Measurements from ENCODE around the gene DPP8. TPM values are rescaled to one million over a fixed set of nuclear protein-coding genes. Genes with fewer than 3 reads are reported as not detected.

Gene DPP8
- total RNA-seq, 4 donors from 2014 or later = 33.6 to 48.6 (median 40.0) TPM

DNA sequence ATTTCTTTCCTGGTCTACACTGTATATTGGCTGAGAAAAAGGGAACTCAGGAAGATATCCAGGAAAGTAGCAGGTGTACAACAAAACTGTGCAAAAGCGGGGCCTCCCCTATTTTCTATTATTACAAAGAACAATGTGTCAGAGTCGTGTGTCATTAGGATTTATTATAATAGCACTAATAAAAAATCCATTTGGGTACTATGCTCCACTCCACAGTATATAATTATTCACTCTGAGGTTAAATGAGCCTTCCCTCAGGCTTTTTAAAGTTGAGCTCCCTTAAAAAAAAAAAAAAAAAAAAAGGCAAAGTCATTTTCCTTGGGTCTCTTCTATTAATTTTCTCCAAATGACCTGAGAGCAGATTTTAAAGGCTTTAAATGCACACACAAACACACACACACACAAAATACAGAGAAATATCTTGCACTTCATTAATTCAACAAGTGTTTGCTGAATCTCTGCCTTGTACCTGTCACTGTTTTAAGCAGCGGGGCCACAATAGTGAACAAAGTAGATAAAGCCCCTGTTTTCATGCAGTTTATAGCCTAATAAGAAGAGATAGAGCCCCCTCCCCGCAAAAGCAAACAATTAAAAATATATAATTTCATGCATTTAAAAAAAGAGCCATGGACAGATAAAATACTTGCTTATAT, 1.3 kb upstream of the DPP8 start:
- H3K27ac ChIP-seq (replicated peaks in 1 of 4) = no peak overlapping the region
- H3K27me3 ChIP-seq = no peaks in the 10 kb centered on the region
- intact Hi-C loops (cut with DNase I) = no loop called here
- H3K36me3 ChIP-seq = peaks cover 0 to 15% (median 2%) of the 10 kb centered on the region in 4 donors
- no peaks in the 10 kb centered on the region for H3K9me3 ChIP-seq
- peaks cover 31 to 36% (median 31%) of the 10 kb centered on the region in 4 donors for H3K4me1 ChIP-seq
- DNase-seq (ENCODE audit: extremely low spot score) = no peak
- no peak overlapping the region for H3K4me3 ChIP-seq
- TF ChIP-seq POLR2A (IDR thresholded peaks at IDR 0.05; ENCODE audit: low read depth) (no peak), EP300 (IDR thresholded peaks at IDR 0.05) (no peak), POLR2AphosphoS5 (IDR thresholded peaks at IDR 0.05) (no peak)
- TF ChIP-seq, protein P1, sequence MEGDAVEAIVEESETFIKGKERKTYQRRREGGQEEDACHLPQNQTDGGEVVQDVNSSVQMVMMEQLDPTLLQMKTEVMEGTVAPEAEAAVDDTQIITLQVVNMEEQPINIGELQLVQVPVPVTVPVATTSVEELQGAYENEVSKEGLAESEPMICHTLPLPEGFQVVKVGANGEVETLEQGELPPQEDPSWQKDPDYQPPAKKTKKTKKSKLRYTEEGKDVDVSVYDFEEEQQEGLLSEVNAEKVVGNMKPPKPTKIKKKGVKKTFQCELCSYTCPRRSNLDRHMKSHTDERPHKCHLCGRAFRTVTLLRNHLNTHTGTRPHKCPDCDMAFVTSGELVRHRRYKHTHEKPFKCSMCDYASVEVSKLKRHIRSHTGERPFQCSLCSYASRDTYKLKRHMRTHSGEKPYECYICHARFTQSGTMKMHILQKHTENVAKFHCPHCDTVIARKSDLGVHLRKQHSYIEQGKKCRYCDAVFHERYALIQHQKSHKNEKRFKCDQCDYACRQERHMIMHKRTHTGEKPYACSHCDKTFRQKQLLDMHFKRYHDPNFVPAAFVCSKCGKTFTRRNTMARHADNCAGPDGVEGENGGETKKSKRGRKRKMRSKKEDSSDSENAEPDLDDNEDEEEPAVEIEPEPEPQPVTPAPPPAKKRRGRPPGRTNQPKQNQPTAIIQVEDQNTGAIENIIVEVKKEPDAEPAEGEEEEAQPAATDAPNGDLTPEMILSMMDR (IDR thresholded peaks at IDR 0.05) = no peak
- WGBS = 85% methylated on average over 4 of the region's 4 CpGs

DNA sequence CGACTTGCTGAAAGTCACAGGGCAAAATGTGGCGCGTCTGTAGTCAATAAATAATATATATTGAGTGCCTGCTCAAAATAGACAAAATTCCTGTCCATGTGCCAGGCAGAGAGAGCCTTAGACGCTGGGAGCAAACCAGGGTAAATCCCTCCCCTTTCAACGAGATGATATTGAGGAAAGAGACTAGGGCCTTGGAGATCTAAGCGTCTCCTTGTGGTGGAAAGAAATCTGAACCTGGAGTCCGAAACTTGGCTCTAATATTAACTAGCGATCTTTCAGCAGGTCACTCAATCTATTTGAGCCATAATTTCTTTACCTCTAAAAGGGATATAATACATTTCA, 348 bp upstream of the DPP8 start:
- no peak for DNase-seq (ENCODE audit: extremely low spot score)
- 32% methylated on average over 8 of the region's 8 CpGs for WGBS
- no peaks in the 10 kb centered on the region for H3K27me3 ChIP-seq
- H3K9me3 ChIP-seq = no peaks in the 10 kb centered on the region
- TF ChIP-seq, protein P1 (IDR thresholded peaks at IDR 0.05) = no peak
- TF ChIP-seq EP300 (IDR thresholded peaks at IDR 0.05) = no peak
- TF ChIP-seq POLR2AphosphoS5 (IDR thresholded peaks at IDR 0.05) = no peak
- no peak for TF ChIP-seq POLR2A (IDR thresholded peaks at IDR 0.05; ENCODE audit: low read depth)
- peaks cover 0 to 15% (median 2%) of the 10 kb centered on the region in 4 donors for H3K36me3 ChIP-seq
- intact Hi-C loops (cut with DNase I) = no loop called here
- H3K4me3 ChIP-seq = peak overlapping the region; percentile 86 to 100 (median 91)
- H3K4me1 ChIP-seq = peaks cover 39 to 45% (median 41%) of the 10 kb centered on the region in 4 donors
- peak overlapping the region; percentile 87 to 92 (median 92) for H3K27ac ChIP-seq (replicated peaks in 1 of 4)

DNA sequence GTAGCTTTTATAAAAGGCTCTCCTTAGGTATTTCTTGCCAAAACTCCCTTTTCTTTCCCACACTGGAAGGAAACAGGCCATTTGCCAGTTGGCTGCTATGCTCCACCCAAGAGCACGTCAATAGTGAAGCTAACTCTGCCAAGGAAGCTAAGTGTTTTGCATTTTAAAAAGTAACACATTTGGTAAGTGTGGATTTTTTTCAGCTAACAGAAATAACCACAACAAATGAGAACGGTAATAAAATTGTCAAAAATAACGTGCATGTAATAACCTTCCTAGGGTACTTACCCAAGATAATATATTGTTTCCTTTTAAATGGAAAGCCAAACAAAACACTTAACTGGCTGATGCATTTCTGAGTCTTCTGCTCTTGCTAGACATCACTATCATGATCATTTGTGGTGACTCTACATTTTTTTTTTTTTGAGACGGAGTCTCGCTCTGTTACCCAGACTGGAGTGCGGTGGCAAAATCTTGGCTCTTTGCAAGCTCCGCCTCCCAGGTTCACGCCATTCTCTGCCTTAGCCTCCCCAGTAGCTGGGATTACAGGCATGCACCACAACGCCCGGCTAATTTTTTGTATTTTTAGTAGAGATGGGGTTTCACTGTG, 4.6 kb downstream of the DPP8 start:
- TF ChIP-seq EP300 (IDR thresholded peaks at IDR 0.05) (no peak), POLR2A (IDR thresholded peaks at IDR 0.05; ENCODE audit: low read depth) (no peak), POLR2AphosphoS5 (IDR thresholded peaks at IDR 0.05) (peak in 1 of 2 donors; percentile 32)
- TF ChIP-seq, protein P1 (IDR thresholded peaks at IDR 0.05) = no peak
- H3K9me3 ChIP-seq = no peaks in the 10 kb centered on the region
- intact Hi-C loops (cut with DNase I) = no loop called here
- peak overlapping the region; percentile 33 to 49 (median 44) for H3K27ac ChIP-seq (replicated peaks in 1 of 4)
- 48% methylated on average over 10 of the region's 10 CpGs for WGBS
- H3K27me3 ChIP-seq = no peaks in the 10 kb centered on the region
- peaks cover 8 to 50% (median 29%) of the 10 kb centered on the region in 4 donors for H3K36me3 ChIP-seq
- DNase-seq (ENCODE audit: extremely low spot score) = no peak
- H3K4me3 ChIP-seq = peak overlapping the region in 2 of 4 donors; percentile 2 to 11
- H3K4me1 ChIP-seq = peaks cover 51 to 61% (median 55%) of the 10 kb centered on the region in 4 donors

DNA sequence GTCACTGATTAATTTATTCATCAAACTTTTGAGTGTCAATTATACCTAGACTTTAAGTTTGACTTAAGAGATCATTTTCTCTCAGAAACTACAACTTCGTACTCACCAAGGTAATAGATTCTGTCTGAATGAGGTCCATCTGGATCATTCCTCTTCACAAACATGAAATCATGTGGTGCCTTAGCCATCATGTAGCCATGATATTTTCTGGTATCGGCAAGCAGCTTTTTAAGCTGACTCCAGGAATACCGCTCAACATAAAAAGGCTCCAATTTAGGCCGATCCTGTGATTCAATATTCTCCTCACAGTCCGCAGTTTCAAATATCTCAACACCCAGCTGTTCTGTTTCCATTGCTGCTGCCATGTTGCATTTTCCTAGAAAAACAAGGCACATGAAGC, 5.3 kb downstream of the DPP8 start:
- no peak for TF ChIP-seq POLR2AphosphoS5 (IDR thresholded peaks at IDR 0.05)
- TF ChIP-seq, protein P1 (IDR thresholded peaks at IDR 0.05) = no peak
- TF ChIP-seq POLR2A (IDR thresholded peaks at IDR 0.05; ENCODE audit: low read depth) = no peak
- no peak for TF ChIP-seq EP300 (IDR thresholded peaks at IDR 0.05)
- H3K9me3 ChIP-seq = no peaks in the 10 kb centered on the region
- peaks cover 8 to 56% (median 31%) of the 10 kb centered on the region in 4 donors for H3K36me3 ChIP-seq
- 78% methylated on average over 5 of the region's 5 CpGs for WGBS
- peaks cover 49 to 60% (median 54%) of the 10 kb centered on the region in 4 donors for H3K4me1 ChIP-seq
- peak overlapping the region; percentile 33 to 49 (median 44) for H3K27ac ChIP-seq (replicated peaks in 1 of 4)
- DNase-seq (ENCODE audit: extremely low spot score) = no peak
- no peaks in the 10 kb centered on the region for H3K27me3 ChIP-seq
- intact Hi-C loops (cut with DNase I) = no loop called here
- peak overlapping the region in 2 of 4 donors; percentile 2 to 11 for H3K4me3 ChIP-seq

All from esophagus muscularis mucosa (tissue), 4 donors.